OCI-LY7 (cell line): ENCODE results near the gene NPAT.

Experiments
- EZH2phosphoT487 ChIP-seq: fragments of 200-600 bp; sonication (generic); IDR thresholded peaks from 2 replicates; pipeline ENCODE4 v1.6.1; 2018; ENCODE audit warnings: low read depth, borderline replicate concordance, mild to moderate bottlenecking, mixed run types, antibody characterized with exemption, low read length, moderate library complexity, mixed read lengths
- TF ChIP-seq, protein P1 (sequence below): fragments of 200-600 bp; sonication (generic); conservative IDR thresholded peaks from 2 replicates; pipeline ENCODE4 v1.5.1; 2014; ENCODE audit warnings: mild to moderate bottlenecking, antibody characterized with exemption, low read length, moderate library complexity, mixed read lengths

DNA sequence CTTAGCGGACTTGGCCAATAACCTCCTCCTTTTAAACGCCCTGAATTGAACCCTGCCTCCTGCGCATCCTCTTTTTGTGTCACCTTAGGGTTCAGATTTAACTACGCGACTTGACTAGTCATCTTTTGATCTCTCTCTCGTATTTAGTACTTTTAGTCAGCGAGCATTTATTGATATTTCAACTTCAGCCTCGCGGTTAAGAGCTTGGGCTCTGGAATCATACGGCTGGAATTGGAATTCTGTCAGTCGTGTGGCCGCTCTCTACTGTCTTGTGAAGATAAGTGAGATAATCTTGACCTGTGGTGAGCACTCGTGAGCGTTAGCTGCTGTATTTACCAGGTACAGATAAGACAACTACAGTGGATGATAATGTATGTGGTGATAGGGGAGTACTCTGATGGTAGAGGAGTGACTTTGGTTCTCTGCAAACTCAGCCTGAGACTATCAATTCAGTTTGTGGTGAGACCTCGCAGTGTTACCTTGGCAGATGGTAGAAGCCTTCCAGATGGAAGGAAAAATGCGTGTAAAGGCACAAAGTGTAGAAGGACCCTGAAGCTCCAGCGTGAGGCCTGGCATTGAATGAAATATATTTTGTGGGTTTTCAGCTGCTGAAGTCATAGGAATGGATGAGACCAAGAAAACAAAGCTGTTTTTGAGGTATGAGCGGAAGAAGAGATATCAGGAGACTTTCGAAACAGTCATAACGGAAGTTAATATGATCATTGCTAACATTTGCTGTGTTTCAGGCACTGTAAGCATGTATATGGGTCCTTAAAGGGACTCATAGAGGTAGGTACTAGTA is 1.1 kb upstream of the NPAT start:
- TF ChIP-seq, protein P1, sequence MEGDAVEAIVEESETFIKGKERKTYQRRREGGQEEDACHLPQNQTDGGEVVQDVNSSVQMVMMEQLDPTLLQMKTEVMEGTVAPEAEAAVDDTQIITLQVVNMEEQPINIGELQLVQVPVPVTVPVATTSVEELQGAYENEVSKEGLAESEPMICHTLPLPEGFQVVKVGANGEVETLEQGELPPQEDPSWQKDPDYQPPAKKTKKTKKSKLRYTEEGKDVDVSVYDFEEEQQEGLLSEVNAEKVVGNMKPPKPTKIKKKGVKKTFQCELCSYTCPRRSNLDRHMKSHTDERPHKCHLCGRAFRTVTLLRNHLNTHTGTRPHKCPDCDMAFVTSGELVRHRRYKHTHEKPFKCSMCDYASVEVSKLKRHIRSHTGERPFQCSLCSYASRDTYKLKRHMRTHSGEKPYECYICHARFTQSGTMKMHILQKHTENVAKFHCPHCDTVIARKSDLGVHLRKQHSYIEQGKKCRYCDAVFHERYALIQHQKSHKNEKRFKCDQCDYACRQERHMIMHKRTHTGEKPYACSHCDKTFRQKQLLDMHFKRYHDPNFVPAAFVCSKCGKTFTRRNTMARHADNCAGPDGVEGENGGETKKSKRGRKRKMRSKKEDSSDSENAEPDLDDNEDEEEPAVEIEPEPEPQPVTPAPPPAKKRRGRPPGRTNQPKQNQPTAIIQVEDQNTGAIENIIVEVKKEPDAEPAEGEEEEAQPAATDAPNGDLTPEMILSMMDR, result no peak
- no peak for TF ChIP-seq EZH2phosphoT487
